ENCODE data around the gene SSX1. TPM values are rescaled to one million over a fixed set of nuclear protein-coding genes. Genes with fewer than 3 reads are reported as not detected.
A peak's percentile ranks its signal among the peaks of the same experiment; 100 is the strongest.
"Not testable (repeated sequence)": the region's sequence is repeated elsewhere in the genome, so short reads cannot be mapped to it uniquely, and the experiment has no call there.

SSX1 gene
- total RNA-seq = 10 to 100 TPM in 1 of 2 donors, 1 to 10 TPM in 1; 6.0 to 14.3 TPM
- 11.0 TPM for polyA plus RNA-seq (ENCODE audit: insufficient read depth, low read depth, low replicate concordance)
- long read RNA-seq, donor 1, partial matches to known transcripts = 0 of 1 reads
- long read RNA-seq, donor 1, other reads (novel, unspliced or antisense) = 0 of 1 reads
- long read RNA-seq, donor 2 = 0 reads

- peak; percentile 33 for DNase-seq
- H3K4me3 ChIP-seq; H3K36me3 ChIP-seq (ENCODE audit: low read depth, missing control alignments); H3K27me3 ChIP-seq; H3K9me3 ChIP-seq; H3K27ac ChIP-seq; intact Hi-C loops (cut with DNase I; ENCODE audit: low total_unique reads); H3K4me1 ChIP-seq: not testable (repeated sequence)
- WGBS, 2 donors = 66 to 77% methylated on average over 14 to 20 of the region's 20 CpGs
Measured at GRCh38 chrX:48255062-48255796, at the start of gene SSX1. TSS of gene SSX1 (plus strand) at chrX:48255392. CDS start at chrX:48257242, 1,850 bp downstream.

GRCh38 chrX:48214341-48214740, 40.9 kb upstream of the SSX1 start:
- H3K9me3 ChIP-seq; DNase-seq; H3K36me3 ChIP-seq (ENCODE audit: low read depth, missing control alignments); H3K27ac ChIP-seq; H3K4me1 ChIP-seq; intact Hi-C loops (cut with DNase I; ENCODE audit: low total_unique reads); H3K4me3 ChIP-seq; H3K27me3 ChIP-seq: not testable (repeated sequence)
- WGBS, 2 donors = 45 to 50% methylated on average over 4 of the region's 4 CpGs

- intact Hi-C loops (cut with DNase I; ENCODE audit: low total_unique reads) = not testable (repeated sequence)
Measured at GRCh38 chrX:48224196-48224595, 31.0 kb upstream of the SSX1 start.

GRCh38 chrX:48252945-48253344, 2.2 kb upstream of the SSX1 start:
- H3K27me3 ChIP-seq; DNase-seq; H3K4me3 ChIP-seq; H3K27ac ChIP-seq; H3K36me3 ChIP-seq (ENCODE audit: low read depth, missing control alignments); H3K4me1 ChIP-seq; intact Hi-C loops (cut with DNase I; ENCODE audit: low total_unique reads); H3K9me3 ChIP-seq: not testable (repeated sequence)
- 61 to 66% methylated on average over 4 to 5 of the region's 6 CpGs for WGBS, 2 donors

More at GRCh38 chrX:48224196-48224595, 31.0 kb upstream of the SSX1 start:
- not testable (repeated sequence) for DNase-seq; H3K9me3 ChIP-seq; H3K4me3 ChIP-seq; H3K4me1 ChIP-seq; H3K27me3 ChIP-seq; H3K36me3 ChIP-seq (ENCODE audit: low read depth, missing control alignments); H3K27ac ChIP-seq
- 80 to 95% methylated on average over 2 to 4 of the region's 4 CpGs for WGBS, 2 donors

- H3K4me3 ChIP-seq; DNase-seq; H3K27me3 ChIP-seq; intact Hi-C loops (cut with DNase I; ENCODE audit: low total_unique reads); H3K9me3 ChIP-seq; H3K27ac ChIP-seq; H3K36me3 ChIP-seq (ENCODE audit: low read depth, missing control alignments); H3K4me1 ChIP-seq: not testable (repeated sequence)
Measured at GRCh38 chrX:48274365-48274764, 19.2 kb downstream of the SSX1 start.

GRCh38 chrX:48278958-48279357, 23.8 kb downstream of the SSX1 start:
- WGBS, 2 donors = 54 to 77% methylated on average over 9 of the region's 9 CpGs
- TF ChIP-seq CTCF (IDR thresholded peaks at IDR 0.05) (no peak), POLR2A (IDR thresholded peaks at IDR 0.05) (no peak)
- Histone ChIP-seq H3K27me3 (no peaks in the 10 kb centered on the region), H3K9me3 (no peaks in the 10 kb centered on the region), H3K4me3 (no peak overlapping the region), H3K27ac (no peak overlapping the region), H3K4me1 (no peaks in the 10 kb centered on the region), H3K36me3 (ENCODE audit: low read depth, missing control alignments) (no peaks in the 10 kb centered on the region)
- intact Hi-C loops (cut with DNase I; ENCODE audit: low total_unique reads) = no loop called here
- DNase-seq = peak; percentile 14

- H3K27me3 ChIP-seq; DNase-seq; H3K27ac ChIP-seq; H3K4me1 ChIP-seq; H3K36me3 ChIP-seq (ENCODE audit: low read depth, missing control alignments); H3K4me3 ChIP-seq; intact Hi-C loops (cut with DNase I; ENCODE audit: low total_unique reads); H3K9me3 ChIP-seq: not testable (repeated sequence)
- WGBS, 2 donors = 69 to 100% methylated on average over 3 of the region's 3 CpGs
Measured at GRCh38 chrX:48280729-48281128, 25.5 kb downstream of the SSX1 start.

- no peak overlapping the region for H3K27ac ChIP-seq
- H3K4me1 ChIP-seq = no peaks in the 10 kb centered on the region
- intact Hi-C loops (cut with DNase I; ENCODE audit: low total_unique reads) = no loop called here
Measured at GRCh38 chrX:48306175-48306574, 51.0 kb downstream of the SSX1 start.

GRCh38 chrX:48313996-48314395, 58.8 kb downstream of the SSX1 start:
- H3K4me1 ChIP-seq; H3K27me3 ChIP-seq; H3K4me3 ChIP-seq; intact Hi-C loops (cut with DNase I; ENCODE audit: low total_unique reads); H3K36me3 ChIP-seq (ENCODE audit: low read depth, missing control alignments); H3K27ac ChIP-seq; DNase-seq; H3K9me3 ChIP-seq: not testable (repeated sequence)
- WGBS, 2 donors = 52 to 57% methylated on average over 2 of the region's 2 CpGs

More at GRCh38 chrX:48306175-48306574, 51.0 kb downstream of the SSX1 start:
- TF ChIP-seq CTCF (IDR thresholded peaks at IDR 0.05) (no peak), POLR2A (IDR thresholded peaks at IDR 0.05) (no peak)
- 65 to 76% methylated on average over 11 of the region's 11 CpGs for WGBS, 2 donors
- DNase-seq = peak; percentile 36
- Histone ChIP-seq H3K4me3 (no peak overlapping the region), H3K9me3 (no peaks in the 10 kb centered on the region), H3K36me3 (ENCODE audit: low read depth, missing control alignments) (no peaks in the 10 kb centered on the region), H3K27me3 (no peaks in the 10 kb centered on the region)

Data from testis (tissue), 5 donors.